ENCODE results near the gene ZNF214.
"Not testable (repeated sequence)": the region's sequence is repeated elsewhere in the genome, so short reads cannot be mapped to it uniquely, and the experiment has no call there.

Gene ZNF214

GRCh38 chr11:6992457-6993417 lies 27.4 kb downstream of the ZNF214 start:
- intact Hi-C loops (cut with DNase I) = no loop called here

GRCh38 chr11:6992026-6992425 lies 28.1 kb downstream of the ZNF214 start:
- intact Hi-C loops (cut with DNase I) = no loop called here
- no peak for DNase-seq

More at GRCh38 chr11:6992457-6993417, 27.4 kb downstream of the ZNF214 start:
- DNase-seq = no peak

- intact Hi-C loops (cut with DNase I) = no loop called here
- no peak for DNase-seq
Observed at GRCh38 chr11:6991227-6991626, 28.9 kb downstream of the ZNF214 start.

GRCh38 chr11:6988506-6988905 lies 31.6 kb downstream of the ZNF214 start:
- intact Hi-C loops (cut with DNase I) = no loop called here
- no peak for DNase-seq

GRCh38 chr11:6986487-6986886 lies 33.7 kb downstream of the ZNF214 start:
- intact Hi-C loops (cut with DNase I) = no loop called here
- no peak for DNase-seq

- intact Hi-C loops (cut with DNase I) = no loop called here
- DNase-seq = no peak
Observed at GRCh38 chr11:6979365-6979764, 40.8 kb downstream of the ZNF214 start.

GRCh38 chr11:6969854-6970253 lies 50.3 kb downstream of the ZNF214 start:
- DNase-seq; intact Hi-C loops (cut with DNase I): not testable (repeated sequence)

GRCh38 chr11:6968816-6969215 lies 51.3 kb downstream of the ZNF214 start:
- DNase-seq = no peak
- intact Hi-C loops (cut with DNase I) = no loop called here

- intact Hi-C loops (cut with DNase I) = no loop called here
- DNase-seq = no peak
Observed at GRCh38 chr11:6962673-6963072, 57.5 kb downstream of the ZNF214 start.

GRCh38 chr11:6962141-6962540 lies 58.0 kb downstream of the ZNF214 start:
- intact Hi-C loops (cut with DNase I) = no loop called here
- DNase-seq = no peak

- intact Hi-C loops (cut with DNase I); DNase-seq: not testable (repeated sequence)
Observed at GRCh38 chr11:6954248-6954647, 65.9 kb downstream of the ZNF214 start.

All from head of caudate nucleus (tissue), 42 donors.